Activated naive CD4-positive, alpha-beta T cell treated with anti-CD3 and anti-CD28 coated beads, Interleukin-2, amount 50 U/mL, for 72 hours (primary cell): ENCODE data around the gene MCHR2. TPM values are rescaled to one million over a fixed set of nuclear protein-coding genes. Genes with fewer than 3 reads are reported as not detected.

Experiments used
- ATAC-seq, 2 donors: fragments of 150-1000 bp; cut with Tn5 transposase; 2 replicates each; pipeline ENCODE4 v1.10.0; 2021; ENCODE audit warnings: mild to moderate bottlenecking in 2 of 2, moderate library complexity in 2 of 2
- DNase-seq, 2 donors: peaks; one replicate each; pipeline ENCODE4 v3.0.0; 2021 to 2022; ENCODE audit warnings: low spot score in 2 of 2
- H3K27ac Mint-ChIP-seq, 2 donors: one replicate each; pipeline ENCODE4 v1.8.0; 2022; ENCODE audit warnings: mild to moderate bottlenecking in 2 of 2, mixed read lengths in 2 of 2
- H3K36me3 Mint-ChIP-seq, 2 donors: one replicate each; pipeline ENCODE4 v1.8.0; 2022; ENCODE audit warnings: mixed read lengths in 2 of 2
- H3K9me3 Mint-ChIP-seq, 2 donors: one replicate each; pipeline ENCODE4 v1.8.0; 2022; ENCODE audit warnings: mixed read lengths in 2 of 2
- total RNA-seq, 2 donors: library from RNA; stranded (reverse); gene quantifications; one replicate each; pipeline ENCODE4 v1.2.3, GENCODE V29; 2022

MCHR2 gene
- total RNA-seq, 2 donors from 2014 or later: not detected

DNA sequence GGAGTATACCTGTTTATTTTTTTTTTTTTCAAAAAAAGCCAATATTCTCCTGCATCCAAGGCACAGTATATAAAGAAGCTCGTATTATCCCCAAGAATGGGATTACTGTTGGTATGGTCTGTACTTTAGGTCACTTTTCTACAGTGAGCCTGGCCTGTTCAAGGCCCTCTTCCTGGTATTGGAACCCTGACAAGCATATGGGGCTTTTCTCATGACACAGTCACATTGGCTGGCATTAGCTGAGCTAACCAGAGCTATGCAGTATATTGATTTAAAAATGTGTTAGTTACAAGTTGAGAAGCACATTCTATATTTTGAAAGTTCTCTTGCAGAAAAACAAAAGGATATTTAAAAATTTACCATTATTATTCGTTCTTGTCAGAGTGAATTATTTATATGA, 48.0 kb downstream of the MCHR2 start:
- ATAC-seq: no peak
- no peak for DNase-seq

DNA sequence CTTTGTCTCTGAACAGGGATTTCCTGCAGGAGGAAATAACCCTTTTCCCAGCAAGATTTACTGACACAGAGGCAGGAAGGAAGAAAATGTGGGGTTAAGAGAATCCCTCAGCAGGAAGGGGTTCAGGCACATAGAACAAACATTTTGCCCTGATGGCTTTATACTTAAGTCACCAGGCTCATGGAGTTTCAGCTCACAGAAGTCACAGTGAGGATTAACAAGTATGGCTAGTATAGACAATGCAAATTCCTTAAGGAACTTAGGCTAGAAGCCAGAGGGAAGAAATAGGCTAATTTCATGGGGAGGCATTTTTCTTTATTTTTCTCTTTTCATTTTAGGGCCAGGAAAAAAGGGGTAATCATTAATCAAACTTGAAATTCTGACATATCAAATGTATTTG, 50.2 kb downstream of the MCHR2 start:
- peaks cover 0 to 7% of the 10 kb centered on the region in 2 donors for H3K9me3 Mint-ChIP-seq
- H3K36me3 Mint-ChIP-seq: peaks cover 0 to 6% of the 10 kb centered on the region in 2 donors
- H3K27ac Mint-ChIP-seq: no peak overlapping the region
- DNase-seq (no peak), ATAC-seq (no peak)

More for the DNA sequence above, 48.0 kb downstream of the MCHR2 start:
- no peak overlapping the region for H3K27ac Mint-ChIP-seq
- H3K36me3 Mint-ChIP-seq: peaks cover 0 to under 1% of the 10 kb centered on the region in 2 donors
- peaks cover 0 to 4% of the 10 kb centered on the region in 2 donors for H3K9me3 Mint-ChIP-seq

DNA sequence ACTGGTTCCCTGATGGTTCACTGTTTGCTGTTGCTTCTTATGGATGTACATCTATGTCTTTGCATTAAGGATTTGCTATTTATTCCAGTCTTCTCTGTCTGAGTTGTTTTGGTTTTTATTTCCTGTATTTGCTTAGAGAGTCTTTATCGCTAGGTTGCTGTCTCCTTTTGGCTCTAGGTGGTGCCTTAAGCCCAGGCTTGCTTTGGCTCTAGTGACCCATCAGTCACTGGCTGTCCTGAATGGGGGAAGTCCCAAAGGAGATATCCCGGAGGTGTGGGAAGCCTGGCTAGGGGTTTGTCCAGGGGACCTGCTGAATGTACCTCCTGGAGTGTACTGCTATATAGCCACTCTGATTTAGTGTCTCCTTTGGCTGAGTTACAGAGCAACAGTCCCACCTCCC, 53.4 kb downstream of the MCHR2 start:
- Mint-ChIP-seq H3K36me3 (peaks cover 0 to 6% of the 10 kb centered on the region in 2 donors), H3K9me3 (peaks cover 0 to 7% of the 10 kb centered on the region in 2 donors), H3K27ac (no peak overlapping the region)
- ATAC-seq (no peak), DNase-seq (no peak)

DNA sequence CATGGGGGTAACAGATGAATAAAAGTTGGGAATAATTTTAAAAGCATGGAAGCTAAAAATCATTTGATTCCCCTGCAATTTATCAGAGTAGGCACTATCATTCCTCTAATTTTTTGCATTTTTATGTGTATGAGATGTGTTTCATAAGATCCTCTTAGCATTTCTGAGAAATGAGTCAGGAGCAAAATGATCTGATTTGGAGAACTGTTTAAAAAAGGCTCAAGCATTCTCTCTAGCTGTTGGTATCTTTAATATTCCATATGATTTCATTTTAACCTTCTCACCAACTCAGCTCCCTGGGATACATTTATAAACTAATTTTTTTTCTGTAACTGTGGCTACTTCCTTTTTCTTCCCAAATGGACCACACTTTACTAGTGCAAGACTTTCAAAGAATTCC, 60.9 kb downstream of the MCHR2 start:
- no peak for ATAC-seq
- peaks cover 0 to 6% of the 10 kb centered on the region in 2 donors for H3K36me3 Mint-ChIP-seq
- H3K9me3 Mint-ChIP-seq: peaks cover 6 to 11% of the 10 kb centered on the region in 2 donors
- H3K27ac Mint-ChIP-seq: no peak overlapping the region
- DNase-seq: no peak

DNA sequence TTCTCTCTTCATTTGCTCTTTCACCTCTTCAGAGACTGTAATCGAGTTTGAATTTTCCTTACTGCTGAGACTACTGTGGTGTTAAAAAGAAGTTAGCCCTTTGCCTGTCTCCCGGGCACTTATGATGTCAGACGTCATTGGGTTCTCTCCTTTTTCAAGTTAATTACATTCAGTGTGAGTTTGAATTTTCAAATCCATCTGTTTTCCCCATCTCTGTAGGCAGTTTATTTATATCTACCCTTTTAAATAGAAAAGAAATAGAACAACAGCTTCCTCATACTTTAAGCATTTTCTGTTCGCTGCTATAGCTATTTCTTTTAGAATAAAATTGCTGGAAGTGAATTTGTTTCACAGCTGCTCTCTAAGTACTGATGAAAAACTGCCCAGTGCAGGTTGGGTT, 81.4 kb downstream of the MCHR2 start:
- DNase-seq: no peak
- no peak for ATAC-seq
- no peak overlapping the region for H3K27ac Mint-ChIP-seq
- H3K9me3 Mint-ChIP-seq: no peaks in the 10 kb centered on the region
- H3K36me3 Mint-ChIP-seq: no peaks in the 10 kb centered on the region

DNA sequence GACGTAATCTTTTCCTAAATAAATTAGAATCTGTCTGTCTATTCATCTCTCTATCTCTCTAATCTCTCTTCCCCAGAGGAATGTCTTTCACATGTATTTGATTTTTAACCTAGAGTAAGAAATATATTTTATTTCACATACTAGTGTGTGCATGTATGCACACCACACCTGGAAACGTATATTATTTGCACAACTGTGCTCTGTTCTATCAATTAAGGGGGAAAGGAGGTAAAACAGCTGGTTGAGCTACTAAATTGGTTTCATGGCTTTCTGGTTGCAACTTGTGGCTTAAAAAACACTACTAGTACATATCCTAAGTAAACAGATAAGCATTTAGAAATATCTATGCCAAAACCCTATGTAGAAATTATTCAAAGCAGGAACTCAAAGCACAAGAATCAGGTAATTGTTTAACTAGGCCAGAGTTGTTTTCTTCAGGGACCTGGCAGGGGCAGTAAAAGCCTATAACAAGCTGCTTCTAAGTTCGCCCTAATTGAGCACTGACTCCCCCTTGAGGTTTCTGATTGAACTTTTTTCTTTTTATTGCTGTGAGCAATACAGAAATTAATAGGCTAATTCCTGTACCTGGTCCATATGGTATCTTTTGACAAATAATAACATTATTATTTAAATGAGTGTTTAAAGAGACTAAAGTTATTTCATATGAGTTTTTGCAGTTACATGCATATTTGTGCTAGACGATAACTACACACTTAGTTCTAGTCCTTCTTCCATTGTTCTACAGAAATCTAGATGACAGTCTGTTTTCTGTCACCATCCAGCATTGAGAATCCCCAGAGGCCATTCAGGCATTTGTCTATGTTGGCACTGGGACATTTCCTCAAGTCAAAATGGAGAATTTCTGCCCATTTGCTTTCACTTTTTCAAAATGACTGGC, 88.6 kb downstream of the MCHR2 start:
- Mint-ChIP-seq H3K36me3 (no peaks in the 10 kb centered on the region), H3K9me3 (no peaks in the 10 kb centered on the region), H3K27ac (no peak overlapping the region)
- ATAC-seq (peak in 1 of 2 donors; percentile 37), DNase-seq (no peak)

DNA sequence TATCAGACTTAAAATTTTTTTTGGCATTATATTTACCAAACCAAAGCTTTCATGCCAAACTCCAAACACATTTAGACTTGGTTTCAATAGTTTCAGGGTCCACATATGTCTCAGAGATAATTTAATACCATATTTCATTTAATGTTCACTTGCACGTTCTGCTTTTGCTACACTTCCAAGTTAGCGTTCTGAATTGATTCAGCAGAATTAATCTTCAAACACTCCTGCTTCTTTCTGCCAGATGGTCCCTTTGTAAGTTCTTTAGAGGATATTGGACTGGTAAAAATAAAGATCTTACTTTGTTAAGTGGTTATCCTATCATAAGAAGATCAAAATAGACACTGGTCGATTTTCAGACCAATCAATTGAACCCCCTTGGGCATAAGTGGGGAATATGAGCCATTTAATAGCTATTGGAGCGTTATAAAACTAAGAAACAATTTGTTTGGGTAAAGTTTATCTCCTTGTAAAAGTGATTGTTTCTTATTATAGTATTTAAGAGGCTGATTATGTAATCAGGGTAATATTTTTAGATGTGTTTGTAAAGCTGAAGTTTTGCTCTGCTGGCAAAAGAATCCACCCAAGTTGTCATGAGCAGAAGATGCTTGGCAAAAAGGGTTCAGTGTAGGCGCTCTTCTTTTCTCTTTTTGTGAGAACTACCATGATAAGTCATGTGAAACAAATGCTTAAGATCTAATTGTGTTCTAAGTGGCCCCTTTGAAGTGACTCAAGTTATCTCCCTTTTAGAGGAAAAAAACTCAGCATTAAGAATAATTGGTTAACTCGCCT, 92.2 kb downstream of the MCHR2 start:
- ATAC-seq: no peak
- Mint-ChIP-seq H3K36me3 (no peaks in the 10 kb centered on the region), H3K27ac (no peak overlapping the region), H3K9me3 (no peaks in the 10 kb centered on the region)
- no peak for DNase-seq

DNA sequence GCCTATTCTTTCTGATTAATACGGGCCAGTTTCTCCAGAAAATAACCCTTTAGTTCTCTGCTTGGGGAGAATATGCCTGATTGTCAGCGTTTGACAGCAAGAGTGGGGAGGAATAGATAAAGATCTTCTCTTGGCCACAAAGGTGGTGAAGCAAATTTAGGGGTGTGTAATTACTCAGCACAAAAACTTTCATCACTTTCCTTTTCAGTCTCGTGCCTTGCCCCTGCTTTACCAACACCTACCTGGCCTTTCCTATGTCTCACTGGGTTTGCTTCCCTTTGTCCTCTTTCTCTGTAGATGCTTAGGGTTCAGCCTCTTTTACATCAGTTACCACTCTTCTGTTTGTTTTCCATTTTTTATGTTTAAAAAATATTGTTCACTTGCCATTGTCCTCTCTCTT, 99.2 kb downstream of the MCHR2 start:
- ATAC-seq: no peak
- Mint-ChIP-seq H3K9me3 (no peaks in the 10 kb centered on the region), H3K27ac (no peak overlapping the region), H3K36me3 (no peaks in the 10 kb centered on the region)
- DNase-seq: no peak

DNA sequence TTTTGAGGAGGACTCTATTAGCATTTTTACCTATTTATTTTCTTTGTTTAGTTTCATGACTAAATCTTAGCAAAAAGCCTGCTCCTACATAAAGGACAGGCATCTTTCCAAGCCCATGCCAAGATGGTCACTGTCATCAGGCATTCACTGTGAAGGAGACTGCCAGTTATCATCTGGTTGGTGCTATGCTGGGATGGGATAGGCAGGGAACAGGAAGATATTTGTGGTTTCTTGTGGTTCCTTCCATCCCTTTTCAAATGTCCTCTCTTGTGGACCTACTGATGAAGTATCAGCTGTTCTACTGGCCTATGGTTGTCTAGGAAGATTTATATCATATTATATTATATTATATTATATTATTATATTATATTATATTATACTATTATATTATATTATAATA, 107.0 kb downstream of the MCHR2 start:
- no peak for DNase-seq
- H3K9me3 Mint-ChIP-seq: no peaks in the 10 kb centered on the region
- H3K27ac Mint-ChIP-seq: no peak overlapping the region
- H3K36me3 Mint-ChIP-seq: no peaks in the 10 kb centered on the region
- no peak for ATAC-seq

DNA sequence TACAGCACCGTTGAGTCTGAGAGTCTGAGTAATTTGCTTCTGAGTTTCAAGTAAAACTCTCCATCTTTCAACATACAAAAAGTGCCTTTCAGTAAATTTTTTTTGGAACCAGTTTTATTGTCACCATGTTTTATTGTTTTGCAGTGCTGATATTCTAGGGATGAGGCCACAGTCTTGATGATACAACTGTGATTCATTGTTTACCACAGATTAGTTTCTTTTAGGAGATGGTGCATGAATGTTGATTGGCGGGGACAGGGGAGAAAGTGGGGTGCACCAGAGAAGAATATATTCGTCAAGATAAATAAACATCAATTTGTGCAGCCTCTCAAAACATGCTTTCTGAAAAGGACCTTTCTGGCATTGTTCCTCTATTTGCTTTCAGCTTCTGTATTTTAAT, 109.0 kb downstream of the MCHR2 start:
- Mint-ChIP-seq H3K36me3 (no peaks in the 10 kb centered on the region), H3K9me3 (no peaks in the 10 kb centered on the region)
- no peak for DNase-seq

DNA sequence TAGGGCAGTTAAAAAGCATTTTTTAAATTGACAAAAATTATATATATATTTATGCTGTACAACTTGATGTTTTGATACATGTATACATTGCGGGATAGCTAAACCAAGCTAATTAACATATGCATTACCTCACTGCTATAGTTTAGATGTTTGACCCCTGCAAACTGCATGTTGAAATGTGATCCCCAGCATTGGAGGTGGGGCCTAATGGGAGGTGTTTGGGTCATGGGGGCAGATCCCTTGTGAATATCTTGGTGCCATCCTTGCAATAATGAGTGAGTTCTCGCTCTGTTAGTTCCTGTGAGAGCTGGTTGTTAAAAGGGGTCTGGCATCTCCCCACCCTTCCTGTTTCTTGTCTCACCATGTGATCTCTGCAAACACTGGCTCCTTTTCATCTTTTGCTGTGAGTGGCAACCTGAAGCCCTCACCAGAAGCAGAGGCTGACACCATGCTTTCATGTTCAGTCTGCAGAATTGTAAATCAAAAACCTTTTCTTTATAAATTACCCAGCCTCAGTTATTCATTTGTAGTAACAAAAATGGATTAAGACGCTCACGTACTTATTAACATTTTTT, 111.8 kb downstream of the MCHR2 start:
- H3K9me3 Mint-ChIP-seq: no peaks in the 10 kb centered on the region
- H3K27ac Mint-ChIP-seq: no peak overlapping the region
- no peak for DNase-seq
- no peak for ATAC-seq
- H3K36me3 Mint-ChIP-seq: no peaks in the 10 kb centered on the region

More for the DNA sequence above, 109.0 kb downstream of the MCHR2 start:
- no peak overlapping the region for H3K27ac Mint-ChIP-seq
- ATAC-seq: no peak

DNA sequence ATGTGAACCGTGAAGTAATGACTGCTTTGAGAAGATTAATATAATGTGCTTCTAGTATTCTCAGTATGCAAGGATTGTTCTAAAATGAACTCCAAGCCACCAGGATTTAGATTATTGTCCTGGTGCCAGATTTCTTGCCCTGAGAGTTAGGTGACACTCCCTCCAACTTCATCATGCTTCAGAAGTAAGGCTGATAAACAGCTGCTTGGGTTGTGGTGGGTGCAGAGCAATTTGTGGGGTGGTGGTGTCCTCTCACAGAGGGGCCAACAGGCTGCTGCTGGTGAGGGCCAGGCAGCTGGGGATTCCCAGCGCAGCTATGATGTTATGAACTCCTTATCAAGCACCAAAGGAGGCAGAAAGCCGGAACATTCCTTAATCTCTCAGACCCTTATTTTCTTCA, 114.6 kb downstream of the MCHR2 start:
- no peak for ATAC-seq
- DNase-seq: no peak
- Mint-ChIP-seq H3K36me3 (no peaks in the 10 kb centered on the region), H3K9me3 (no peaks in the 10 kb centered on the region), H3K27ac (no peak overlapping the region)

DNA sequence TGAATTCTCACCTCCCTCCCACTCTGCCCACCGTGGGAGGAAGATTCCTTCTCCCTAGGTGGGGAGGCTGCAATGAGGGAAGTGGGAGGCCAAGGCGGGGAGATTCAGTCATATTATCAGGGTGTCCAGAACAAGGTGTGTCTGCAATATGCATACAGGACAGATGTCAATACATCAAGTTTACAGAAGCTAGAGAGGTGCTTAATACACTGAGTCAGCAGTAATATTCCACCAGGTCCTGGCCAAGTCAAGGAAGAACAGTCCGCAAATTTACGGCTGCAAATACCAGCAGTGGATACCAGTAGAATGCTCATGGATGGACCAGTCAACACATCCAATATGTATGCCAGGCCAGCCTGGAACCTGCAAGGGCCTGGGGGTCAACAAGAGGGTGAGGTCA, 119.0 kb downstream of the MCHR2 start:
- no peaks in the 10 kb centered on the region for H3K36me3 Mint-ChIP-seq
- no peaks in the 10 kb centered on the region for H3K9me3 Mint-ChIP-seq
- ATAC-seq (no peak), DNase-seq (no peak)
- H3K27ac Mint-ChIP-seq: no peak overlapping the region

DNA sequence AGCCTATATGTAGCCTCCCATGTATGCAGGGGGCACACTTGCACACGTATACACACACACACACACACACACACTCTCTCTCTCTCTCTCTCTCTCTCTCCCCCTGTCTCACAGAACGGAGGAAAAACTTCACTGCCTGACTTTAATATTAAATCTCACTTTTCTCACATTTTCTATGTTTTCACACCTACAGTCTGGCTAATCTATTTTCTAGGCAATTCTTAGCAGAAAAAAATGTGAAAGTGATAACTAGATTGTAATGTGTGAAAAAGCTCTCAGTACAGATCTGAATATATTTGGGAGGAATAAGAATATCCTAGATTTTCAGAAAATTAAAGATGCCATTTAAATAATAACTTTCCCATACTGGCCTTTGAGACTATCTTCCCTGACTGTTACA, 120.9 kb downstream of the MCHR2 start:
- no peak for ATAC-seq

DNA sequence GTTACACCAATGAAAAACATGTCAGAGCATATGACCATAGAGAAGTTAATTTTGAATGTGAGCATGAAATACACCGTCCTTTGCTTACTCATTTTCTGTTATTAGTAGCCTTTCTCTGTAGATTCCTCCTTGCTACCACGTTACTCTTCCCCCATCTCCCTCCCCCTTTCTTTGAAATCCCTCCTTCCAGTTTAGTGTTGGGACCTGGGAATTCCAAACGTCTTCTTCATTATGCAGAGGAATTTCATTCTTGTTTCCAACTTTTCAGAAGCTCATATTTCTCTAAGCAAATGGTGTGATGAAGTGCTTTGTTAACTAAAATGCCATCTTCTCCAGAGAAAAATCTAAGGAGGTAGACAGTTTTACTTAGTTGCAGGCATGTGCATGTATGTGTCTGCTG, 122.4 kb downstream of the MCHR2 start:
- H3K36me3 Mint-ChIP-seq: no peaks in the 10 kb centered on the region
- no peak overlapping the region for H3K27ac Mint-ChIP-seq
- DNase-seq (no peak), ATAC-seq (no peak)
- no peaks in the 10 kb centered on the region for H3K9me3 Mint-ChIP-seq

More for the DNA sequence above, 120.9 kb downstream of the MCHR2 start:
- Mint-ChIP-seq H3K36me3 (no peaks in the 10 kb centered on the region), H3K27ac (no peak overlapping the region), H3K9me3 (no peaks in the 10 kb centered on the region)
- no peak for DNase-seq
